SK-N-SH (cell line): ENCODE data around the gene AR. TPM values are rescaled to one million over a fixed set of nuclear protein-coding genes. Genes with fewer than 3 reads are reported as not detected.
"Not testable (repeated sequence)": the region's sequence is repeated elsewhere in the genome, so short reads cannot be mapped to it uniquely, and the experiment has no call there.

Source experiments
- CTCF ChIA-PET: fragments of 300-600, 350-600 bp; formaldehyde crosslinking; extraction: SDS; loops from one replicate; lab custom pipeline; 2021; lab: Yijun Ruan, JAX
- POLR2A ChIA-PET: fragments of 350-600 bp; sonication (Branson Sonifier 250); formaldehyde crosslinking; extraction: SDS; loops from one replicate; lab custom pipeline; 2020; ENCODE audit warnings: antibody characterized with exemption, inconsistent platforms; lab: Yijun Ruan, JAX
- DNase-seq: peaks from one replicate; pipeline ENCODE4 v3.0.0; 2012
- H2AFZ ChIP-seq: fragments of 200-600 bp; sonication (generic); 2 replicates; pipeline ENCODE4 v1.8.1; 2016; ENCODE audit warnings: antibody characterized with exemption, mild to moderate bottlenecking, low read depth
- H3F3A ChIP-seq: fragments of 200-600 bp; sonication (generic); replicated peaks from 2 replicates; pipeline ENCODE3; 2016; ENCODE audit warnings: antibody characterized with exemption, mild to moderate bottlenecking; ENCODE audit not compliant: insufficient read depth
- H3K27ac ChIP-seq, 2 experiments: fragments of 200-500 bp in 1 of 2; fragments of 200-600 bp in 1 of 2; sonication (Bioruptor generic) in 1 of 2; sonication (generic), shearing (Covaris generic) in 1 of 2; 2 replicates each; pipeline versions ENCODE4 v1.5.1 to v1.6.1; 2014 to 2016; ENCODE audit warnings: low read depth in 2 of 2, inconsistent platforms in 1 of 2, low read length in 1 of 2, mild to moderate bottlenecking in 1 of 2, mixed read lengths in 1 of 2
- H3K27me3 ChIP-seq: fragments of 200-600 bp; sonication (generic), shearing (Covaris generic); 2 replicates; pipeline ENCODE4 v1.6.1; 2016; ENCODE audit warnings: mixed run types; ENCODE audit not compliant: insufficient read depth
- H3K36me3 ChIP-seq, 2 experiments: fragments of 200-500 bp in 1 of 2; fragments of 200-600 bp in 1 of 2; sonication (Bioruptor generic) in 1 of 2; sonication (generic) in 1 of 2; replicated peaks in 1 of 2; 2 replicates each; pipeline versions ENCODE3 to v1.5.1; 2014 to 2016; ENCODE audit warnings: low read length in 1 of 2, mild to moderate bottlenecking in 1 of 2; ENCODE audit not compliant: insufficient read depth in 2 of 2, control insufficient read depth in 1 of 2
- H3K4me1 ChIP-seq, 2 experiments: fragments of 200-500 bp in 1 of 2; fragments of 200-600 bp in 1 of 2; sonication (Bioruptor generic) in 1 of 2; sonication (generic), shearing (Covaris generic) in 1 of 2; 2 replicates each; pipeline versions ENCODE4 v1.5.1 to v1.6.1; 2014 to 2016; ENCODE audit warnings: low read depth in 1 of 2, low read length in 1 of 2, mixed run types in 1 of 2; ENCODE audit not compliant: insufficient read depth in 2 of 2, control insufficient read depth in 1 of 2
- H3K4me2 ChIP-seq: fragments of 200-600 bp; sonication (generic), shearing (Covaris generic); 2 replicates; pipeline ENCODE4 v1.6.1; 2017; ENCODE audit warnings: mixed run types
- H3K4me3 ChIP-seq, 2 experiments: fragments of 200-500 bp in 1 of 2; fragments of 200-600 bp in 1 of 2; sonication (Bioruptor generic) in 1 of 2; sonication (generic), shearing (Covaris generic) in 1 of 2; 2 replicates each; pipeline versions ENCODE4 v1.5.1 to v1.8.1; 2014 to 2016; ENCODE audit warnings: low read depth in 2 of 2, inconsistent platforms in 1 of 2, low read length in 1 of 2, mild to moderate bottlenecking in 1 of 2, mixed read lengths in 1 of 2, moderate library complexity in 1 of 2
- H3K79me2 ChIP-seq: fragments of 200-600 bp; sonication (generic); 2 replicates; pipeline ENCODE4 v1.8.1; 2017; ENCODE audit warnings: mild to moderate bottlenecking; ENCODE audit not compliant: insufficient read depth
- H3K9ac ChIP-seq: fragments of 200-600 bp; sonication (generic); 2 replicates; pipeline ENCODE4 v1.6.1; 2017; ENCODE audit warnings: mixed run types
- H3K9me2 ChIP-seq: fragments of 200-600 bp; sonication (generic); 2 replicates; pipeline ENCODE4 v1.6.1; 2017; ENCODE audit warnings: mixed run types
- H3K9me3 ChIP-seq: fragments of 200-600 bp; sonication (generic); 2 replicates; pipeline ENCODE4 v1.6.1; 2017; ENCODE audit warnings: mixed run types, mild to moderate bottlenecking, moderate library complexity
- H4K20me1 ChIP-seq: fragments of 200-600 bp; sonication (generic); 2 replicates; pipeline ENCODE4 v1.6.1; 2017; ENCODE audit warnings: mild to moderate bottlenecking, mixed run types; ENCODE audit not compliant: insufficient read depth
- CTCF ChIP-seq: fragments of 200-600 bp; sonication (generic); IDR thresholded peaks from 2 replicates; pipeline ENCODE4 v1.6.1; 2017; ENCODE audit warnings: antibody characterized with exemption, mild to moderate bottlenecking, moderate library complexity
- ELF1 ChIP-seq: IDR thresholded peaks from 2 replicates; pipeline ENCODE4 v1.4.0; 2012
- EZH2phosphoT487 ChIP-seq: fragments of 200-600 bp; sonication (generic); IDR thresholded peaks from 2 replicates; pipeline ENCODE4 v1.6.1; 2017; ENCODE audit warnings: low read depth, mixed run types, mild to moderate bottlenecking, antibody characterized with exemption, moderate library complexity, borderline replicate concordance
- FOSL2 ChIP-seq: IDR thresholded peaks from 2 replicates; pipeline ENCODE4 v1.4.0; 2012; ENCODE audit warnings: low read depth, mild to moderate bottlenecking, moderate library complexity, borderline replicate concordance
- FOXJ3 ChIP-seq: sonication (generic); formaldehyde crosslinking; IDR thresholded peaks from 2 replicates; pipeline ENCODE4 v1.5.1; 2020; ENCODE audit warnings: mild to moderate bottlenecking, missing genetic modification reagents
- FOXM1 ChIP-seq: IDR thresholded peaks from 2 replicates; pipeline ENCODE4 v1.4.0; 2012; ENCODE audit warnings: low read depth, mild to moderate bottlenecking
- GABPA ChIP-seq: IDR thresholded peaks from 2 replicates; pipeline ENCODE4 v1.4.0; 2012; ENCODE audit warnings: low read depth, mild to moderate bottlenecking
- JUND ChIP-seq: IDR thresholded peaks from 2 replicates; pipeline ENCODE4 v1.4.0; 2012
- MAX ChIP-seq: IDR thresholded peaks from 2 replicates; pipeline ENCODE4 v1.4.0; 2012; ENCODE audit warnings: low read depth
- REST ChIP-seq: IDR thresholded peaks from 2 replicates; pipeline ENCODE4 v1.6.1; 2012; ENCODE audit warnings: mild to moderate bottlenecking, low read depth, low read length, moderate library complexity
- RFX5 ChIP-seq: IDR thresholded peaks from 2 replicates; pipeline ENCODE4 v1.6.1; 2012; ENCODE audit warnings: mild to moderate bottlenecking, improper control_type of control experiment, low read length
- SIN3A ChIP-seq: IDR thresholded peaks from 2 replicates; pipeline ENCODE4 v1.6.1; 2012; ENCODE audit warnings: low read depth, mild to moderate bottlenecking, low read length, moderate library complexity, borderline replicate concordance
- SMC3 ChIP-seq: IDR thresholded peaks from 2 replicates; pipeline ENCODE4 v1.6.1; 2012; ENCODE audit warnings: low read depth, low read length, improper control_type of control experiment
- TCF12 ChIP-seq: IDR thresholded peaks from 2 replicates; pipeline ENCODE4 v1.4.0; 2012
- USF1 ChIP-seq: IDR thresholded peaks from 2 replicates; pipeline ENCODE4 v1.4.0; 2012; ENCODE audit warnings: low read depth, borderline replicate concordance
- WGBS: methylation state at CpG from one replicate; pipeline ENCODE4 v1.1.6; 2017; ENCODE audit warnings: low lambda C conversion rate; 5-methylcytosine and 5-hydroxymethylcytosine counted together
- polyA plus RNA-seq, 3 experiments: library from polyadenylated mRNA; depleted of rRNA; stranded (reverse); fragments of >200 nt; gene quantifications; 2 replicates each; pipeline ENCODE4 v1.2.3, GENCODE V29; 2012

Gene AR
- polyA plus RNA-seq, 1 of the 3 experiments (the other 2 are of a cell fraction): not detected

- TF ChIP-seq USF1: no peak
- TF ChIP-seq JUND: no peak
- TF ChIP-seq RFX5: no peak
Observed at GRCh38 chrX:67636532-67636931, 92.7 kb downstream of the AR start (continued).

GRCh38 chrX:67637293-67637692 lies 93.5 kb downstream of the AR start:
- CTCF ChIA-PET, H3K36me3 ChIP-seq, H4K20me1 ChIP-seq, H3K9me2 ChIP-seq, H3K9ac ChIP-seq, H3K4me3 ChIP-seq, H3K4me1 ChIP-seq, H2AFZ ChIP-seq, H3K27me3 ChIP-seq, H3K9me3 ChIP-seq, POLR2A ChIA-PET, H3K79me2 ChIP-seq, DNase-seq, H3F3A ChIP-seq, H3K27ac ChIP-seq, H3K4me2 ChIP-seq: not testable (repeated sequence)
- WGBS: 52% methylated on average over 3 of the region's 3 CpGs

- no peak overlapping the region for H2AFZ ChIP-seq
- WGBS: 30% methylated on average over 4 of the region's 4 CpGs
- POLR2A ChIA-PET: no interaction called here
- H3K79me2 ChIP-seq: no peaks in the 10 kb centered on the region
- no peak overlapping the region for H3K27ac ChIP-seq
- TF ChIP-seq SMC3 (no peak), FOSL2 (no peak)
- H4K20me1 ChIP-seq: no peaks in the 10 kb centered on the region
- no peaks in the 10 kb centered on the region for H3K9me2 ChIP-seq
- H3F3A ChIP-seq: no peaks in the 10 kb centered on the region
- H3K27me3 ChIP-seq: no peaks in the 10 kb centered on the region
- H3K9me3 ChIP-seq: no peaks in the 10 kb centered on the region
- no peaks in the 10 kb centered on the region for H3K4me1 ChIP-seq
- no peak overlapping the region for H3K4me3 ChIP-seq
- no peaks in the 10 kb centered on the region for H3K36me3 ChIP-seq
- CTCF ChIA-PET: no interaction called here
- no peak overlapping the region for H3K4me2 ChIP-seq
- H3K9ac ChIP-seq: no peak overlapping the region
- DNase-seq: no peak
Observed at GRCh38 chrX:67648361-67648760, 104.5 kb downstream of the AR start.

GRCh38 chrX:67651437-67652142 lies 107.8 kb downstream of the AR start:
- H3F3A ChIP-seq: no peaks in the 10 kb centered on the region
- ChIA-PET POLR2A (no interaction called here), CTCF (no interaction called here)
- H3K4me1 ChIP-seq: no peaks in the 10 kb centered on the region
- no peak overlapping the region for H3K4me3 ChIP-seq
- no peak overlapping the region for H3K9ac ChIP-seq
- 2% methylated on average over 6 of the region's 6 CpGs for WGBS
- no peak overlapping the region for H2AFZ ChIP-seq
- no peaks in the 10 kb centered on the region for H4K20me1 ChIP-seq
- H3K27me3 ChIP-seq: no peaks in the 10 kb centered on the region
- H3K9me3 ChIP-seq: no peaks in the 10 kb centered on the region
- H3K79me2 ChIP-seq: no peaks in the 10 kb centered on the region
- DNase-seq: no peak
- H3K4me2 ChIP-seq: no peak overlapping the region
- no peaks in the 10 kb centered on the region for H3K36me3 ChIP-seq
- H3K27ac ChIP-seq: no peak overlapping the region
- no peaks in the 10 kb centered on the region for H3K9me2 ChIP-seq
- no peak for TF ChIP-seq FOXM1
- no peak for TF ChIP-seq TCF12
- no peak for TF ChIP-seq CTCF
- TF ChIP-seq SIN3A: no peak
- no peak for TF ChIP-seq SMC3
- no peak for TF ChIP-seq FOXJ3
- no peak for TF ChIP-seq REST
- no peak for TF ChIP-seq GABPA
- no peak for TF ChIP-seq ELF1
- TF ChIP-seq EZH2phosphoT487: no peak
- no peak for TF ChIP-seq MAX
